H9 (cell line): ENCODE measurements around the gene TRMT2A. TPM values are rescaled to one million over a fixed set of nuclear protein-coding genes. Genes with fewer than 3 reads are reported as not detected.

Experiments used
- DNase-seq: peaks from one replicate; pipeline ENCODE4 v3.0.0-alpha.2; 2017
- H2AFZ ChIP-seq: one replicate; pipeline ENCODE4 v1.6.1; 2013; ENCODE audit warnings: mild to moderate bottlenecking, low read length, control low read depth, moderate library complexity
- H2AK5ac ChIP-seq: 2 replicates; pipeline ENCODE4 v1.6.1; 2013; ENCODE audit warnings: low read length, control low read depth, mixed read lengths; ENCODE audit not compliant: insufficient read length
- H2BK120ac ChIP-seq: one replicate; pipeline ENCODE4 v1.6.1; 2013; ENCODE audit warnings: low read depth, mild to moderate bottlenecking, low read length, control low read depth, inconsistent platforms; ENCODE audit not compliant: poor library complexity, severe bottlenecking
- H2BK12ac ChIP-seq: 2 replicates; pipeline ENCODE4 v1.6.1; 2013; ENCODE audit warnings: low read length, control low read depth, mixed read lengths, low read depth; ENCODE audit not compliant: insufficient read length
- H2BK15ac ChIP-seq: 2 replicates; pipeline ENCODE4 v1.6.1; 2013; ENCODE audit warnings: low read depth, low read length, control low read depth
- H2BK20ac ChIP-seq: one replicate; pipeline ENCODE4 v1.6.1; 2013; ENCODE audit warnings: low read depth, mild to moderate bottlenecking, low read length, control low read depth, inconsistent platforms; ENCODE audit not compliant: poor library complexity, severe bottlenecking
- H2BK5ac ChIP-seq: 2 replicates; pipeline ENCODE4 v1.6.1; 2013; ENCODE audit warnings: low read length, control low read depth, mixed read lengths; ENCODE audit not compliant: insufficient read length
- H3K14ac ChIP-seq: 2 replicates; pipeline ENCODE4 v1.6.1; 2013; ENCODE audit warnings: low read length, control low read depth; ENCODE audit not compliant: insufficient read depth
- H3K18ac ChIP-seq: 2 replicates; pipeline ENCODE4 v1.6.1; 2013; ENCODE audit warnings: low read depth, mild to moderate bottlenecking, mixed read lengths, low read length, control low read depth; ENCODE audit not compliant: insufficient read length
- H3K23ac ChIP-seq: 2 replicates; pipeline ENCODE4 v1.6.1; 2013; ENCODE audit warnings: low read length, control low read depth, mixed read lengths, low read depth; ENCODE audit not compliant: insufficient read length
- H3K23me2 ChIP-seq: 2 replicates; pipeline ENCODE4 v1.6.1; 2013; ENCODE audit warnings: low read depth, mild to moderate bottlenecking, mixed read lengths, low read length, control low read depth; ENCODE audit not compliant: insufficient read length, poor library complexity, severe bottlenecking
- H3K27ac ChIP-seq: 2 replicates; pipeline ENCODE4 v1.5.1; 2013; ENCODE audit warnings: low read length, control low read depth, mixed read lengths, low read depth; ENCODE audit not compliant: insufficient read length
- H3K27me3 ChIP-seq: 2 replicates; pipeline ENCODE4 v1.6.1; 2013; ENCODE audit warnings: low read length, control low read depth, inconsistent platforms; ENCODE audit not compliant: insufficient read depth
- H3K4ac ChIP-seq: 2 replicates; pipeline ENCODE4 v1.6.1; 2013; ENCODE audit warnings: low read depth, mild to moderate bottlenecking, control low read depth, inconsistent platforms, low read length, moderate library complexity
- H3K4me1 ChIP-seq: 2 replicates; pipeline ENCODE4 v1.6.1; 2013; ENCODE audit warnings: low read length, control low read depth, inconsistent platforms; ENCODE audit not compliant: insufficient read depth
- H3K4me2 ChIP-seq: 2 replicates; pipeline ENCODE4 v1.6.1; 2013; ENCODE audit warnings: low read length, control low read depth, mixed read lengths; ENCODE audit not compliant: insufficient read length, insufficient read depth
- H3K56ac ChIP-seq: 2 replicates; pipeline ENCODE4 v1.6.1; 2013; ENCODE audit warnings: low read depth, mild to moderate bottlenecking, mixed read lengths, low read length, control low read depth; ENCODE audit not compliant: insufficient read length
- H3K79me1 ChIP-seq: 2 replicates; pipeline ENCODE4 v1.6.1; 2013; ENCODE audit warnings: low read depth, mild to moderate bottlenecking, moderate library complexity, low read length, control low read depth, inconsistent platforms; ENCODE audit not compliant: insufficient read depth, poor library complexity, severe bottlenecking
- H3K79me2 ChIP-seq: 2 replicates; pipeline ENCODE4 v1.6.1; 2013; ENCODE audit warnings: low read length, control low read depth, inconsistent platforms; ENCODE audit not compliant: insufficient read depth
- H3K9ac ChIP-seq: 2 replicates; pipeline ENCODE4 v1.6.1; 2013; ENCODE audit warnings: low read length, control low read depth, mixed read lengths; ENCODE audit not compliant: insufficient read length; ENCODE audit errors: extremely low read depth
- H3K9me3 ChIP-seq: one replicate; pipeline ENCODE4 v1.6.1; 2013; ENCODE audit warnings: low read depth, low read length, inconsistent platforms; ENCODE audit not compliant: control insufficient read depth
- H3T11ph ChIP-seq: one replicate; pipeline ENCODE4 v1.6.1; 2013; ENCODE audit warnings: mild to moderate bottlenecking, low read length, control low read depth, inconsistent platforms
- H4K20me1 ChIP-seq: one replicate; pipeline ENCODE4 v1.6.1; 2013; ENCODE audit not compliant: control insufficient read depth, insufficient read length, insufficient read depth
- H4K5ac ChIP-seq: 2 replicates; pipeline ENCODE4 v1.6.1; 2013; ENCODE audit warnings: low read depth, mild to moderate bottlenecking, mixed read lengths, low read length, control low read depth; ENCODE audit not compliant: insufficient read length
- H4K8ac ChIP-seq: replicated peaks from 2 replicates; pipeline ENCODE4 v1.6.1; 2013; ENCODE audit warnings: low read length, control low read depth, mixed read lengths, low read depth; ENCODE audit not compliant: insufficient read length
- H4K91ac ChIP-seq: 2 replicates; pipeline ENCODE4 v1.6.1; 2013; ENCODE audit warnings: low read depth, mild to moderate bottlenecking, moderate library complexity, mixed read lengths, low read length, control low read depth; ENCODE audit not compliant: insufficient read length
- H3K27ac Mint-ChIP-seq, 3 experiments: 2 replicates in 2 of 3; 3 replicates in 1 of 3; pipeline ENCODE4 v1.8.0; 2020 to 2021; ENCODE audit warnings: mixed read lengths in 3 of 3, mild to moderate bottlenecking in 1 of 3, moderate library complexity in 1 of 3
- H3K27me3 Mint-ChIP-seq: 2 replicates; pipeline ENCODE4 v1.8.0; 2021; ENCODE audit warnings: low read depth, mild to moderate bottlenecking, moderate library complexity, mixed read lengths
- H3K36me3 Mint-ChIP-seq, 3 experiments: 2 replicates in 2 of 3; 3 replicates in 1 of 3; pipeline ENCODE4 v1.8.0; 2020 to 2021; ENCODE audit warnings: low read depth in 3 of 3, mixed read lengths in 3 of 3; ENCODE audit not compliant: insufficient read depth in 1 of 3
- H3K4me1 Mint-ChIP-seq, 2 experiments: 2 replicates each; pipeline ENCODE4 v1.8.0; 2020; ENCODE audit warnings: mixed read lengths in 2 of 2
- H3K4me3 Mint-ChIP-seq, 2 experiments: 2 replicates in 1 of 2; 3 replicates in 1 of 2; pipeline ENCODE4 v1.8.0; 2020 to 2021; ENCODE audit warnings: mild to moderate bottlenecking in 2 of 2, mixed read lengths in 2 of 2, moderate library complexity in 1 of 2
- H3K9me3 Mint-ChIP-seq, 2 experiments: 2 replicates in 1 of 2; 3 replicates in 1 of 2; pipeline ENCODE4 v1.8.0; 2020; ENCODE audit warnings: mild to moderate bottlenecking in 2 of 2, mixed read lengths in 2 of 2, moderate library complexity in 1 of 2
- CTCF ChIP-seq: fragments of 200-600 bp; sonication (generic); conservative IDR thresholded peaks from 3 replicates; pipeline ENCODE4 v1.8.0; 2021; ENCODE audit warnings: antibody characterized with exemption, mild to moderate bottlenecking
- WGBS: extraction: QIAGEN DNeasy Blood & Tissue Kit; methylation state at CpG from one replicate; pipeline ENCODE4 v1.1.7; 2013; ENCODE audit warnings: missing lambda C conversion rate, low lambda C conversion rate, mixed read lengths; ENCODE audit not compliant: insufficient read length; ENCODE audit errors: extremely low coverage; 5-methylcytosine and 5-hydroxymethylcytosine counted together
- total RNA-seq: library from RNA; stranded (reverse); gene quantifications from 2 replicates; pipeline ENCODE4 v1.2.1, GENCODE V29; 2021

TRMT2A gene
- total RNA-seq, 1 experiment from 2014 or later = 58.2 TPM

GRCh38 chr22:20069331-20070042 is 47.5 kb downstream of the TRMT2A start:
- H3K9ac ChIP-seq = no peak overlapping the region
- no peak overlapping the region for H3K4me3 Mint-ChIP-seq
- H3K9me3 ChIP-seq = no peaks in the 10 kb centered on the region
- no peak overlapping the region for H3K4ac ChIP-seq
- H3K4me1 Mint-ChIP-seq = no peaks in the 10 kb centered on the region
- no peaks in the 10 kb centered on the region for H3K79me1 ChIP-seq
- no peaks in the 10 kb centered on the region; the same call in 1 of the 2 replicates for H3K27me3 ChIP-seq
- no peak overlapping the region for H3K4me2 ChIP-seq
- H3K23ac ChIP-seq = no peak overlapping the region
- H3K14ac ChIP-seq = no peak overlapping the region
- no peak overlapping the region for H2AFZ ChIP-seq
- H3K79me2 ChIP-seq = no peaks in the 10 kb centered on the region
- no peak for TF ChIP-seq CTCF
- H2BK120ac ChIP-seq = no peak overlapping the region
- no peak overlapping the region for H3K18ac ChIP-seq
- H2AK5ac ChIP-seq = no peak overlapping the region
- no peak overlapping the region for H3K27ac Mint-ChIP-seq
- no peak overlapping the region for H2BK20ac ChIP-seq
- H3K56ac ChIP-seq = no peak overlapping the region
- no peak overlapping the region for H4K8ac ChIP-seq
- H3K4me1 ChIP-seq = no peaks in the 10 kb centered on the region
- H3K36me3 Mint-ChIP-seq = no peaks in the 10 kb centered on the region
- no CpG with 5 or more reads among the region's 7 CpGs for WGBS
- H2BK5ac ChIP-seq = no peak overlapping the region
- no peak overlapping the region for H2BK12ac ChIP-seq
- no peak overlapping the region for H3T11ph ChIP-seq
- no peak for DNase-seq
- no peak overlapping the region for H2BK15ac ChIP-seq
- no peaks in the 10 kb centered on the region for H3K9me3 Mint-ChIP-seq
- no peak overlapping the region for H4K91ac ChIP-seq
- H3K27me3 Mint-ChIP-seq = peaks cover 32% of the 10 kb centered on the region
- H4K5ac ChIP-seq = no peak overlapping the region
- H4K20me1 ChIP-seq = no peaks in the 10 kb centered on the region
- H3K27ac ChIP-seq = no peak overlapping the region
- no peaks in the 10 kb centered on the region for H3K23me2 ChIP-seq
